OCI-LY3 (cell line): ENCODE measurements around the gene SMPD2.
A peak's percentile ranks its signal among the peaks of the same experiment; 100 is the strongest.

Source experiments
- H2AFZ ChIP-seq: fragments of 200-600, 300-600 bp; shearing (Covaris generic); 2 replicates; pipeline ENCODE4 v1.6.0; 2014; ENCODE audit warnings: antibody characterized with exemption, low read depth, low read length
- H3K27ac ChIP-seq: fragments of 200-600, 300-600 bp; sonication (generic); 2 replicates; pipeline ENCODE4 v1.5.1; 2014; ENCODE audit warnings: mild to moderate bottlenecking, low read length, moderate library complexity, mixed read lengths
- H3K27me3 ChIP-seq: fragments of 200-600, 300-600 bp; sonication (generic); 2 replicates; pipeline ENCODE4 v1.6.1; 2014; ENCODE audit warnings: low read depth, low read length, mixed read lengths
- H3K36me3 ChIP-seq: fragments of 200-600, 300-600 bp; sonication (generic); replicated peaks from 2 replicates; pipeline ENCODE3; 2014; ENCODE audit warnings: low read depth, low read length, mixed read lengths
- H3K4me1 ChIP-seq: fragments of 300-600, 200-600 bp; sonication (generic); 2 replicates; pipeline ENCODE4 v1.6.1; 2014; ENCODE audit warnings: low read length, mixed read lengths
- H3K4me2 ChIP-seq: fragments of 200-600, 300-600 bp; sonication (generic); 2 replicates; pipeline ENCODE4 v1.6.1; 2014; ENCODE audit warnings: low read length, mixed read lengths
- H3K4me3 ChIP-seq: fragments of 300-600, 200-600 bp; sonication (generic); 2 replicates; pipeline ENCODE4 v1.5.1; 2014; ENCODE audit warnings: antibody characterized with exemption, mild to moderate bottlenecking, low read length, moderate library complexity
- H3K79me2 ChIP-seq: fragments of 300-600, 200-600 bp; shearing (Covaris generic); 2 replicates; pipeline ENCODE4 v1.6.1; 2014; ENCODE audit warnings: mild to moderate bottlenecking, low read length, mixed read lengths
- H3K9ac ChIP-seq: fragments of 300-600, 200-600 bp; shearing (Covaris generic); 2 replicates; pipeline ENCODE4 v1.6.0; 2014; ENCODE audit warnings: mild to moderate bottlenecking, low read length, moderate library complexity
- H3K9me3 ChIP-seq: fragments of 200-600, 300-600 bp; shearing (Covaris generic); 2 replicates; pipeline ENCODE4 v1.6.1; 2014; ENCODE audit warnings: low read length, mixed read lengths; ENCODE audit not compliant: insufficient read depth
- H4K20me1 ChIP-seq: fragments of 200-600, 300-600 bp; sonication (generic); 2 replicates; pipeline ENCODE4 v1.6.1; 2016; ENCODE audit warnings: low read length, mixed read lengths; ENCODE audit not compliant: insufficient read depth
- CTCF ChIP-seq: fragments of 200-600, 300-600 bp; sonication (generic); IDR thresholded peaks from 2 replicates; pipeline ENCODE4 v1.5.1; 2014; ENCODE audit warnings: antibody characterized with exemption, low read length, low read depth
- EZH2phosphoT487 ChIP-seq: fragments of 200-600 bp; shearing (Covaris generic); IDR thresholded peaks from 2 replicates; pipeline ENCODE4 v1.6.1; 2018; ENCODE audit warnings: antibody characterized with exemption, mixed run types, low read depth

SMPD2 gene

GRCh38 chr6:109456710-109457561, 16.4 kb downstream of the SMPD2 start:
- Histone ChIP-seq H3K36me3 (peaks cover 6% of the 10 kb centered on the region), H3K27me3 (no peaks in the 10 kb centered on the region), H3K9ac (no peak overlapping the region), H3K4me3 (no peak overlapping the region), H3K9me3 (no peaks in the 10 kb centered on the region), H3K4me1 (peaks cover 26% of the 10 kb centered on the region), H3K79me2 (no peaks in the 10 kb centered on the region; the same call in 1 of the 2 replicates), H3K4me2 (peak overlapping the region; percentile 62), H4K20me1 (no peaks in the 10 kb centered on the region; the same call in 1 of the 2 replicates), H2AFZ (no peak overlapping the region), H3K27ac (no peak overlapping the region)
- TF ChIP-seq CTCF (no peak), EZH2phosphoT487 (no peak)

- Histone ChIP-seq H3K27ac (no peak overlapping the region), H3K79me2 (no peaks in the 10 kb centered on the region; the same call in 1 of the 2 replicates), H3K9me3 (no peaks in the 10 kb centered on the region), H3K4me3 (no peak overlapping the region), H3K4me1 (peaks cover 26% of the 10 kb centered on the region), H4K20me1 (no peaks in the 10 kb centered on the region; the same call in 1 of the 2 replicates), H3K9ac (no peak overlapping the region), H3K27me3 (no peaks in the 10 kb centered on the region), H3K4me2 (no peak overlapping the region), H2AFZ (no peak overlapping the region), H3K36me3 (peaks cover 13% of the 10 kb centered on the region)
- TF ChIP-seq CTCF (no peak), EZH2phosphoT487 (no peak)
Observed at GRCh38 chr6:109457562-109457996, 17.1 kb downstream of the SMPD2 start.

- Histone ChIP-seq H2AFZ (no peak overlapping the region), H3K4me1 (peaks cover 22% of the 10 kb centered on the region), H3K4me3 (no peak overlapping the region), H3K9me3 (no peaks in the 10 kb centered on the region), H3K4me2 (no peak overlapping the region), H3K36me3 (peaks cover 19% of the 10 kb centered on the region), H4K20me1 (no peaks in the 10 kb centered on the region; the same call in 1 of the 2 replicates), H3K27me3 (no peaks in the 10 kb centered on the region), H3K9ac (no peak overlapping the region), H3K79me2 (no peaks in the 10 kb centered on the region; the same call in 1 of the 2 replicates), H3K27ac (no peak overlapping the region)
- TF ChIP-seq EZH2phosphoT487 (no peak), CTCF (no peak)
Observed at GRCh38 chr6:109458774-109459531, 18.4 kb downstream of the SMPD2 start.
